ENCODE measurements around the gene GPC6.

Gene GPC6

DNA sequence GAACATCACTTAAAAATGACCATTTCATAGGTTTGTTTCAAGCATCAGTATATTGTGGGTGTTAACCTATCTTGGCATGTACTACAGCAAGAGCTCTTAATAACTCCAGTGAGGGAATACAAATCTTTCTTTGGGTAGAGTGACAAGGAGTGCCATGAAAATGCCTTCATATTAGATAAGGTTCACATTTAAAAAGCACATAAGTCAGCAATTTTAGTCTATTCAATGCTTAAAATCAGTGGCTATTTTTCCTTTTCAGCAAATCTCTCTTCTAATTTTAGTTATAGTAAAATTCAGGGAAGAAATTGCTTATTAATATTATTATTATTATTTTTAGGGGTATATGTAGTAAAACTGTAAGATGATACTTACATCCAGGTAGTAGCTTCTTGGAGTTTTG, 291.1 kb downstream of the GPC6 start:
- no peak for DNase-seq

- no peak for DNase-seq
These were observed 294.7 kb downstream of the GPC6 start for GRCh38 chr13:93521307-93521706.

DNA sequence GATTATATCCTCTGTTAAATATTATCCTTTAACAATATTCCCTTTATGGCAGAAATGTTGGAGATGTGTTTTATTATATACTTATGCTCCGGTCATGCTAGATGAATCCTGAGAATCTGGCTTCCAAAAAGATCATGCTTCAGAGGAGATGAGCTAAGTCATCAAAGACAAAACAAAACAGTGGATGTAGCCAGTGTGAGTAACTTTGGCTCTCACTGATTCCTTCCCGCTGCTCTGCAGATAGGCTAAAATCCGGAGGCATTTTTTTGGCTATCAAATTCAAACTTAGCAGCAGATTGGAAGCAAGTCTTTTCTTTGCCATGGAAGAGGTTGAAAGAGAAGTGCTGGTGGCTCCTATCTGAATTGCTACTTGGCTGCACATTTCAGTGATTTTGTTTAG, 295.9 kb downstream of the GPC6 start:
- no peak for DNase-seq

DNA sequence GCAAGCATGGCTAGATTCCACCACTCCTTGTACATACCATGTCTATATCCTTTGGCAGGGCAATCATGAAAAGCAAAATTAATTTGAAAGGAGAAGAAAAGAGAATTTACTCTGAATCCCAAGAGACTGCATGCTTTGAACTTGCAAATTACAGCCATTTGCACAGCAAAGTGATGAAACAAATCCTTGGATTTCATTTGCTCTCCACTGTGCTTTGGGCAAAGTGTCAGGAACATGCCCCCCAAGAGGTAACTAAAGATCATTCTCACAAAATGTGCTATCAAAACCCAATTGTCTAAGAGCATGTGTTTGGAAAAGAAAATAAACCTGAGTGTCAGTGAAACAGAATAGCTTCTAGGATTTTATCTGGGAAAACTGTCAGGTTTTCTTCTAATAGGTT, 298.5 kb downstream of the GPC6 start:
- DNase-seq: no peak

- no peak for DNase-seq
These were observed 301.2 kb downstream of the GPC6 start for GRCh38 chr13:93527748-93528297.

- DNase-seq: no peak
These were observed 303.4 kb downstream of the GPC6 start for GRCh38 chr13:93529961-93530360.

- no peak for DNase-seq
These were observed 307.6 kb downstream of the GPC6 start for GRCh38 chr13:93534181-93534700.

DNA sequence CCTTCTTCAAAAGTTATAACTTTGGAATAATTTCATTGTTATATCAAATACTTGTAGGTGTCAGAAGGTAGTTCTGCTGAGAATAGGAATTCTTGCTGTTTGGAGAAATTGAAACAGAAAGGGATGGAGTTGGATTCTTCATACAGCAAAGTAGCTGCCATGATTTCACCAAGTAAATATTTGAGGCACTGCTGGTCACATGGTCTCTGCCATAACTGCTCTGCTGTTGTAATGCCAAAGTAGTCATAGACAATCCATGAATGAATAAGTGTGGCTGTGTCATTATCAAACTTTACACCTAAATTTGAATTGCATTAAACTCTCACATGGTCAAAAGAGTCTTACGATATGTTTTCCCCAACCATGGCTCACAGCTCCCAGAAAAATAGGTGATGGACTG, 308.6 kb downstream of the GPC6 start:
- no peak for DNase-seq

GRCh38 chr13:93539914-93540313, 313.3 kb downstream of the GPC6 start:
- no peak for DNase-seq

- DNase-seq: no peak
These were observed 321.3 kb downstream of the GPC6 start for GRCh38 chr13:93547886-93548285.

- DNase-seq: no peak
These were observed 322.9 kb downstream of the GPC6 start for GRCh38 chr13:93549326-93550005.

- DNase-seq: no peak
These were observed 323.6 kb downstream of the GPC6 start for GRCh38 chr13:93550236-93550635.

GRCh38 chr13:93552596-93552995, 326.0 kb downstream of the GPC6 start:
- DNase-seq: no peak

DNA sequence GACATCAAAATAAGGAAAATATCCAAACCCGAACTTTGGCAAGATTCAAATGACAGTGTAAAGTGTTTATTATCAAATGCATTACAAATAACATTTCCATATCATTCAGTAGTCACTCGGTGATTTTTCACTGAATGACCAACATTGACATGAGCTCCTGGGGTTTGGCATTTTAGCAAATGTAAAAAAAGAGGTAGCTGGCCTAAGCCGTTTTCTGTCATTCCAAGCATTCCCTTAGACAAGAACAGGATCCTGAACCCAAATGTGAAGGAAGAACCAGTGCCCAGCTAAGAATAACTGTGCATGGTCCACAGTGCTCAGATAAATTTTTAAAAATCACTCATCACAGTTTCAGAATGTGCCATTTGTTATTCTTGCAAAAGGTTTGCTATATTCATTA, 327.9 kb downstream of the GPC6 start:
- DNase-seq: no peak

GRCh38 chr13:93558637-93559036, 332.0 kb downstream of the GPC6 start:
- DNase-seq: no peak

DNA sequence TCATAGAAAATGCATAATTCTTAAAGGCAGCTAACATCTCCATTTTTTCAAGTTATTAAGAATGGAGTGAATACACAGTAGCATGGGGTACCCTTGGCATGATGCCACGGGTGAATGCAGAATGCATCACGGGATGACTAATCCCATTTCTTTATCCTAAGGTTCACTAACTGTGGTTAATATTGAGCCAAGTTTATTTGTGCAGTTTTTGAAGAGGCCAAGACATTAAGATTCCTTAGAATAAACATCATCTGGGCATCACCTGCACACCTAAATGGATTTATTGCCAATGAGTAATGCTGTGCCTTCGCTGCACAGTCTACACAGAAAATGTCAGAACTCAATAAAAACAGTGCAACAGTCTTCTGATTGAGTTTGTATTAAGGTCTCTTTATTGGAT, 333.1 kb downstream of the GPC6 start:
- DNase-seq: no peak

GRCh38 chr13:93561576-93562225, 335.1 kb downstream of the GPC6 start:
- no peak for DNase-seq

DNA sequence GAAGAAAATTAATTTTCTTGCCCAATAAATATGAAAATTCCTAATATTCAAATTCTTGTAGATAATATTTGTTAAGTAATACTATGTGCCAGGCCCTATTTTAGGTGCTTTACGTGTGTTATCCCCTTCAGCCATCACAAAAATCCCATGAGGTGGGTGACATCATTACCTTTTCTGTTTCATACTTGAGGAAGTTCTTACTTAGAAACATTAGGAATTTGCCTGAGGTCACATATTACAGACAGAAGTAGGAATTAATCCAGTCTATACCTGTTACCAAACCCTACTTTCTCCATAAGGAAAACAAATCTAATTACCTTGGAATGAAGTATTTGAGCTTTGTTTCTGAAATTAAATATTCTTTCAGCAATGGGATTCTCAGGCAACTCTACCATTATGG, 336.1 kb downstream of the GPC6 start:
- no peak for DNase-seq

- DNase-seq: no peak
These were observed 350.5 kb downstream of the GPC6 start for GRCh38 chr13:93577105-93577504.

DNA sequence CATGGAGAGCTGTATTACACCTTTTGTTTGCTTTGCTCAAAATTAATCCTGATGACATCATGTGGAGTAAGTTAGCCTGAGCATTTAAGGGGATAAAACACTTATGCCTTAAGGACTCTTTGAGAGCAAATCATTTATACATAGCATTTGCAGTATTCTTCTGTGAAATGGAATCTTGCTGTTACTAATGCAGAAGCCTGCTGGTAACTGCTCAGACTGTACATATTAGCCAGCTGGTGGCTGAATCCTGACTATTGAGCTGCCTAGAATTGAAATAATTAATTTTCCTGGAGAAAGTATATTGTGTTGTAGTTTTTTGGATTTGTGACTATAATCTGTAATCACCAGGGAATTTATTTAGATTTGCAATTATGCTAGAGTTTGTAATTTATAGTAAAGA, 363.2 kb downstream of the GPC6 start:
- DNase-seq: no peak

GRCh38 chr13:93603043-93603442, 376.4 kb downstream of the GPC6 start:
- no peak for DNase-seq

- DNase-seq: no peak
These were observed 388.2 kb downstream of the GPC6 start for GRCh38 chr13:93614776-93615175.

GRCh38 chr13:93620181-93620765, 393.7 kb downstream of the GPC6 start:
- DNase-seq: no peak

- no peak for DNase-seq
These were observed 394.4 kb downstream of the GPC6 start for GRCh38 chr13:93621051-93621450.
